HEK293 (cell line): ENCODE data around the gene MACF1.

Experiments
- FEZF1 ChIP-seq: fragments of 450-650 bp; formaldehyde crosslinking; IDR thresholded peaks from 2 replicates; pipeline ENCODE4 v1.5.1; 2016; ENCODE audit warnings: missing biosample characterization, missing genetic modification characterization
- GLIS2 ChIP-seq: fragments of 450-650 bp; formaldehyde crosslinking; IDR thresholded peaks from 2 replicates; pipeline ENCODE4 v1.5.1; 2016; ENCODE audit warnings: missing biosample characterization, missing genetic modification characterization
- IKZF3 ChIP-seq: fragments of 450-650 bp; IDR thresholded peaks from 2 replicates; pipeline ENCODE4 v1.5.0; 2018; ENCODE audit warnings: missing biosample characterization, mild to moderate bottlenecking, missing genetic modification characterization, moderate library complexity
- KLF16 ChIP-seq: fragments of 450-650 bp; formaldehyde crosslinking; IDR thresholded peaks from 2 replicates; pipeline ENCODE4 v1.5.1; 2017; ENCODE audit warnings: missing biosample characterization, missing genetic modification characterization
- RBAK ChIP-seq: fragments of 450-650 bp; formaldehyde crosslinking; IDR thresholded peaks from 2 replicates; pipeline ENCODE4 v1.5.1; 2016; ENCODE audit warnings: missing biosample characterization, missing genetic modification characterization
- SETDB1 ChIP-seq: IDR thresholded peaks from one replicate; pipeline ENCODE4 v1.6.1; 2017; ENCODE audit warnings: mild to moderate bottlenecking, low read length, moderate library complexity, mixed read lengths; ENCODE audit not compliant: insufficient read length
- TRIM28 ChIP-seq: IDR thresholded peaks from 2 replicates; pipeline ENCODE4 v1.6.1; 2011; ENCODE audit warnings: low read length, control low read depth, borderline replicate concordance
- ZEB2 ChIP-seq: fragments of 450-650 bp; formaldehyde crosslinking; IDR thresholded peaks from 2 replicates; pipeline ENCODE4 v1.5.1; 2016; ENCODE audit warnings: missing biosample characterization, missing genetic modification characterization
- ZNF148 ChIP-seq: fragments of 450-650 bp; formaldehyde crosslinking; IDR thresholded peaks from 2 replicates; pipeline ENCODE4 v1.5.0; 2017; ENCODE audit warnings: missing biosample characterization, missing genetic modification characterization, borderline replicate concordance
- ZNF16 ChIP-seq: fragments of 450-650 bp; formaldehyde crosslinking; IDR thresholded peaks from 2 replicates; pipeline ENCODE4 v1.5.1; 2016; ENCODE audit warnings: low read depth, missing biosample characterization, missing genetic modification characterization
- ZNF214 ChIP-seq: fragments of 450-650 bp; formaldehyde crosslinking; IDR thresholded peaks from 2 replicates; pipeline ENCODE4 v1.5.1; 2017; ENCODE audit warnings: missing biosample characterization, mild to moderate bottlenecking, missing genetic modification characterization, borderline replicate concordance
- ZNF221 ChIP-seq: fragments of 450-650 bp; formaldehyde crosslinking; IDR thresholded peaks from 2 replicates; pipeline ENCODE4 v1.5.1; 2017; ENCODE audit warnings: missing biosample characterization, missing genetic modification characterization, borderline replicate concordance
- ZNF239 ChIP-seq: fragments of 450-650 bp; formaldehyde crosslinking; IDR thresholded peaks from 2 replicates; pipeline ENCODE4 v1.5.1; 2016; ENCODE audit warnings: missing biosample characterization, missing genetic modification characterization
- ZNF292 ChIP-seq: fragments of 450-650 bp; formaldehyde crosslinking; IDR thresholded peaks from 2 replicates; pipeline ENCODE4 v1.5.1; 2016; ENCODE audit warnings: low read depth, missing biosample characterization, missing genetic modification characterization, borderline replicate concordance
- ZNF394 ChIP-seq: fragments of 450-650 bp; formaldehyde crosslinking; IDR thresholded peaks from 2 replicates; pipeline ENCODE4 v1.5.1; 2016; ENCODE audit warnings: missing biosample characterization, missing genetic modification characterization, mild to moderate bottlenecking, moderate library complexity, borderline replicate concordance
- ZNF473 ChIP-seq: fragments of 450-650 bp; formaldehyde crosslinking; IDR thresholded peaks from 2 replicates; pipeline ENCODE4 v1.5.1; 2017; ENCODE audit warnings: missing biosample characterization, missing genetic modification characterization
- ZNF501 ChIP-seq: fragments of 450-650 bp; formaldehyde crosslinking; IDR thresholded peaks from 2 replicates; pipeline ENCODE4 v1.5.1; 2016; ENCODE audit warnings: missing biosample characterization, missing genetic modification characterization
- ZNF530 ChIP-seq: fragments of 450-650 bp; formaldehyde crosslinking; IDR thresholded peaks from 2 replicates; pipeline ENCODE4 v1.5.1; 2016; ENCODE audit warnings: low read depth, missing biosample characterization, missing genetic modification characterization
- ZNF549 ChIP-seq: fragments of 450-650 bp; IDR thresholded peaks from 2 replicates; pipeline ENCODE4 v1.5.1; 2018; ENCODE audit warnings: missing biosample characterization, missing genetic modification characterization, mild to moderate bottlenecking, inconsistent platforms, moderate library complexity
- ZNF555 ChIP-seq: fragments of 450-650 bp; formaldehyde crosslinking; conservative IDR thresholded peaks from 2 replicates; pipeline ENCODE4 v1.5.1; 2017; ENCODE audit warnings: missing biosample characterization, mild to moderate bottlenecking, missing genetic modification characterization, inconsistent platforms
- ZNF558 ChIP-seq: fragments of 450-650 bp; formaldehyde crosslinking; IDR thresholded peaks from 2 replicates; pipeline ENCODE4 v1.5.1; 2016; ENCODE audit warnings: missing biosample characterization, missing genetic modification characterization
- ZNF621 ChIP-seq: fragments of 450-650 bp; formaldehyde crosslinking; IDR thresholded peaks from 2 replicates; pipeline ENCODE4 v1.5.1; 2017; ENCODE audit warnings: missing biosample characterization, missing genetic modification characterization
- ZNF623 ChIP-seq: fragments of 450-650 bp; formaldehyde crosslinking; IDR thresholded peaks from 2 replicates; pipeline ENCODE4 v1.5.1; 2016; ENCODE audit warnings: missing biosample characterization, missing genetic modification characterization
- ZNF658 ChIP-seq: fragments of 450-650 bp; formaldehyde crosslinking; IDR thresholded peaks from 2 replicates; pipeline ENCODE4; 2016; ENCODE audit warnings: missing biosample characterization, missing genetic modification characterization
- ZNF670 ChIP-seq: fragments of 450-650 bp; formaldehyde crosslinking; IDR thresholded peaks from 2 replicates; pipeline ENCODE4 v1.5.1; 2016; ENCODE audit warnings: missing biosample characterization, missing genetic modification characterization, low read depth
- TF ChIP-seq, protein P1 (sequence below): fragments of 450-650 bp; formaldehyde crosslinking; IDR thresholded peaks from 2 replicates; pipeline ENCODE4 v1.5.1; 2016; ENCODE audit warnings: missing biosample characterization, missing genetic modification characterization
- TF ChIP-seq, protein P2 (sequence below): fragments of 450-650 bp; formaldehyde crosslinking; IDR thresholded peaks from 2 replicates; pipeline ENCODE4 v1.5.1; 2016; ENCODE audit warnings: missing biosample characterization, missing genetic modification characterization
- TF ChIP-seq, protein P3 (sequence below): fragments of 450-650 bp; formaldehyde crosslinking; IDR thresholded peaks from 2 replicates; pipeline ENCODE4 v1.5.1; 2016; ENCODE audit warnings: missing biosample characterization, missing genetic modification characterization
- TF ChIP-seq, protein P4 (sequence below): fragments of 450-650 bp; formaldehyde crosslinking; IDR thresholded peaks from 2 replicates; pipeline ENCODE4 v1.5.1; 2016; ENCODE audit warnings: missing biosample characterization, missing genetic modification characterization
- TF ChIP-seq, protein P5 (sequence below): fragments of 450-650 bp; formaldehyde crosslinking; IDR thresholded peaks from 2 replicates; pipeline ENCODE4 v1.5.1; 2017; ENCODE audit warnings: missing biosample characterization, missing genetic modification characterization

The MACF1 gene

DNA sequence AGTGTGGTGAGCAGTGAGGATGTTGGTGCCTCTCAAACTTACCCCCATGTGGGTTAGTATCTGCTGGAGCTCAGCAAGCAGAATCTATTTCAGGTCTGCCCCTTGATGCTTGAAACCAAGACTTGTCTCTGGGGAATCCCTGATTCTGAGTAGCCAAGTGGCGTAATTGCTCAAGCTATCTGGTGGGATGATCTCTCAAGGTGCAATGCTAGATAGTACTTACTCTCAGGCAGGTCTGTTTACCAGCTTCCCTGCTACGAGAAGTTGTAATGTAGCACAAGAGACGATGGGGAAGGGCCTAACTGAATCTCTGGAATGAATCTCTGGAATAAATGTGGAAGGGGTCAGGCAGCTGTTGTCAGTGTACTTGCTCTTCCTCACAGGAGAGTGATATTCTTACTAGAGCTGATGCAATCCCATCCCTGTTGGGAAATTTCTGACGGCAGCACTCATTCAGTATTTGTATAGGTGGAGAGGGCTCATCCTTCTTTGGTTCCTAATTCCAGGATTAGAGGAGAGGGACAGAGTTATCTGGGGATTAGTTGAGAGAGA lies 65.4 kb downstream of the MACF1 start (continued):
- TF ChIP-seq ZNF670 (tag by site-specific recombination) (no peak), ZNF292 (tag by site-specific recombination) (no peak), ZNF621 (tag by site-specific recombination) (no peak), ZNF148 (no peak), ZNF16 (tag by site-specific recombination) (no peak), ZNF239 (tag by site-specific recombination) (no peak), KLF16 (tag by site-specific recombination) (0 out of 2 replicates have a peak, but pooled peaks have one; percentile 39), TRIM28 (no peak; the same call in 1 of the 2 replicates), FEZF1 (no peak), ZNF558 (tag by site-specific recombination) (no peak), ZNF549 (tag by site-specific recombination) (no peak), SETDB1 (no peak), GLIS2 (no peak), RBAK (tag by site-specific recombination) (no peak), IKZF3 (peak; percentile 58; the same call in 1 of the 2 replicates), ZNF473 (tag by site-specific recombination) (no peak), ZNF501 (tag by site-specific recombination) (no peak), ZNF221 (no peak), ZNF214 (tag by site-specific recombination) (no peak), ZNF530 (no peak), ZEB2 (peak; percentile 77), ZNF623 (tag by site-specific recombination) (no peak), ZNF394 (tag by site-specific recombination) (no peak), ZNF555 (tag by site-specific recombination) (no peak), ZNF658 (tag by site-specific recombination) (no peak)
- TF ChIP-seq, protein P1, sequence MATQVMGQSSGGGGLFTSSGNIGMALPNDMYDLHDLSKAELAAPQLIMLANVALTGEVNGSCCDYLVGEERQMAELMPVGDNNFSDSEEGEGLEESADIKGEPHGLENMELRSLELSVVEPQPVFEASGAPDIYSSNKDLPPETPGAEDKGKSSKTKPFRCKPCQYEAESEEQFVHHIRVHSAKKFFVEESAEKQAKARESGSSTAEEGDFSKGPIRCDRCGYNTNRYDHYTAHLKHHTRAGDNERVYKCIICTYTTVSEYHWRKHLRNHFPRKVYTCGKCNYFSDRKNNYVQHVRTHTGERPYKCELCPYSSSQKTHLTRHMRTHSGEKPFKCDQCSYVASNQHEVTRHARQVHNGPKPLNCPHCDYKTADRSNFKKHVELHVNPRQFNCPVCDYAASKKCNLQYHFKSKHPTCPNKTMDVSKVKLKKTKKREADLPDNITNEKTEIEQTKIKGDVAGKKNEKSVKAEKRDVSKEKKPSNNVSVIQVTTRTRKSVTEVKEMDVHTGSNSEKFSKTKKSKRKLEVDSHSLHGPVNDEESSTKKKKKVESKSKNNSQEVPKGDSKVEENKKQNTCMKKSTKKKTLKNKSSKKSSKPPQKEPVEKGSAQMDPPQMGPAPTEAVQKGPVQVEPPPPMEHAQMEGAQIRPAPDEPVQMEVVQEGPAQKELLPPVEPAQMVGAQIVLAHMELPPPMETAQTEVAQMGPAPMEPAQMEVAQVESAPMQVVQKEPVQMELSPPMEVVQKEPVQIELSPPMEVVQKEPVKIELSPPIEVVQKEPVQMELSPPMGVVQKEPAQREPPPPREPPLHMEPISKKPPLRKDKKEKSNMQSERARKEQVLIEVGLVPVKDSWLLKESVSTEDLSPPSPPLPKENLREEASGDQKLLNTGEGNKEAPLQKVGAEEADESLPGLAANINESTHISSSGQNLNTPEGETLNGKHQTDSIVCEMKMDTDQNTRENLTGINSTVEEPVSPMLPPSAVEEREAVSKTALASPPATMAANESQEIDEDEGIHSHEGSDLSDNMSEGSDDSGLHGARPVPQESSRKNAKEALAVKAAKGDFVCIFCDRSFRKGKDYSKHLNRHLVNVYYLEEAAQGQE (tag by site-specific recombination) = no peak
- TF ChIP-seq, protein P2, sequence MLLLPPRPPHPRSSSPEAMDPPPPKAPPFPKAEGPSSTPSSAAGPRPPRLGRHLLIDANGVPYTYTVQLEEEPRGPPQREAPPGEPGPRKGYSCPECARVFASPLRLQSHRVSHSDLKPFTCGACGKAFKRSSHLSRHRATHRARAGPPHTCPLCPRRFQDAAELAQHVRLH (tag by site-specific recombination) = no peak
- TF ChIP-seq, protein P3, sequence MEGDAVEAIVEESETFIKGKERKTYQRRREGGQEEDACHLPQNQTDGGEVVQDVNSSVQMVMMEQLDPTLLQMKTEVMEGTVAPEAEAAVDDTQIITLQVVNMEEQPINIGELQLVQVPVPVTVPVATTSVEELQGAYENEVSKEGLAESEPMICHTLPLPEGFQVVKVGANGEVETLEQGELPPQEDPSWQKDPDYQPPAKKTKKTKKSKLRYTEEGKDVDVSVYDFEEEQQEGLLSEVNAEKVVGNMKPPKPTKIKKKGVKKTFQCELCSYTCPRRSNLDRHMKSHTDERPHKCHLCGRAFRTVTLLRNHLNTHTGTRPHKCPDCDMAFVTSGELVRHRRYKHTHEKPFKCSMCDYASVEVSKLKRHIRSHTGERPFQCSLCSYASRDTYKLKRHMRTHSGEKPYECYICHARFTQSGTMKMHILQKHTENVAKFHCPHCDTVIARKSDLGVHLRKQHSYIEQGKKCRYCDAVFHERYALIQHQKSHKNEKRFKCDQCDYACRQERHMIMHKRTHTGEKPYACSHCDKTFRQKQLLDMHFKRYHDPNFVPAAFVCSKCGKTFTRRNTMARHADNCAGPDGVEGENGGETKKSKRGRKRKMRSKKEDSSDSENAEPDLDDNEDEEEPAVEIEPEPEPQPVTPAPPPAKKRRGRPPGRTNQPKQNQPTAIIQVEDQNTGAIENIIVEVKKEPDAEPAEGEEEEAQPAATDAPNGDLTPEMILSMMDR (tag by site-specific recombination) = no peak
- TF ChIP-seq, protein P4, sequence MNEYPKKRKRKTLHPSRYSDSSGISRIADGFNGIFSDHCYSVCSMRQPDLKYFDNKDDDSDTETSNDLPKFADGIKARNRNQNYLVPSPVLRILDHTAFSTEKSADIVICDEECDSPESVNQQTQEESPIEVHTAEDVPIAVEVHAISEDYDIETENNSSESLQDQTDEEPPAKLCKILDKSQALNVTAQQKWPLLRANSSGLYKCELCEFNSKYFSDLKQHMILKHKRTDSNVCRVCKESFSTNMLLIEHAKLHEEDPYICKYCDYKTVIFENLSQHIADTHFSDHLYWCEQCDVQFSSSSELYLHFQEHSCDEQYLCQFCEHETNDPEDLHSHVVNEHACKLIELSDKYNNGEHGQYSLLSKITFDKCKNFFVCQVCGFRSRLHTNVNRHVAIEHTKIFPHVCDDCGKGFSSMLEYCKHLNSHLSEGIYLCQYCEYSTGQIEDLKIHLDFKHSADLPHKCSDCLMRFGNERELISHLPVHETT = no peak
- TF ChIP-seq, protein P5, sequence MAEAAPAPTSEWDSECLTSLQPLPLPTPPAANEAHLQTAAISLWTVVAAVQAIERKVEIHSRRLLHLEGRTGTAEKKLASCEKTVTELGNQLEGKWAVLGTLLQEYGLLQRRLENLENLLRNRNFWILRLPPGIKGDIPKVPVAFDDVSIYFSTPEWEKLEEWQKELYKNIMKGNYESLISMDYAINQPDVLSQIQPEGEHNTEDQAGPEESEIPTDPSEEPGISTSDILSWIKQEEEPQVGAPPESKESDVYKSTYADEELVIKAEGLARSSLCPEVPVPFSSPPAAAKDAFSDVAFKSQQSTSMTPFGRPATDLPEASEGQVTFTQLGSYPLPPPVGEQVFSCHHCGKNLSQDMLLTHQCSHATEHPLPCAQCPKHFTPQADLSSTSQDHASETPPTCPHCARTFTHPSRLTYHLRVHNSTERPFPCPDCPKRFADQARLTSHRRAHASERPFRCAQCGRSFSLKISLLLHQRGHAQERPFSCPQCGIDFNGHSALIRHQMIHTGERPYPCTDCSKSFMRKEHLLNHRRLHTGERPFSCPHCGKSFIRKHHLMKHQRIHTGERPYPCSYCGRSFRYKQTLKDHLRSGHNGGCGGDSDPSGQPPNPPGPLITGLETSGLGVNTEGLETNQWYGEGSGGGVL (tag by site-specific recombination) = 0 out of 2 replicates have a peak, but pooled peaks have one; percentile 20
